Pancreas (tissue), 10 donors: ENCODE data around the gene OCEL1. TPM values are rescaled to one million over a fixed set of nuclear protein-coding genes. Genes with fewer than 3 reads are reported as not detected.

Experiments
- ATAC-seq, 4 donors: fragments of 200-7000 bp; cut with Tn5 transposase; one replicate each; pipeline versions ENCODE4 v1.8.0 to v1.9.1; 2020; ENCODE audit warnings: mild to moderate bottlenecking in 4 of 4, moderate library complexity in 4 of 4
- DNase-seq, 6 donors: peaks; one replicate each; pipeline ENCODE4 v3.0.0-alpha.2; 2020
- FAIRE-seq: peaks from 2 replicates; lab custom pipeline; 2012; peaks lifted over from hg19 to GRCh38; lab: Jason Lieb, UNC
- H3K27ac ChIP-seq, 4 donors: fragments of 200-600 bp; sonication (generic); 1 replicate in 3 of 4; 2 replicates in 1 of 4; pipeline versions ENCODE4 v1.5.0 to v1.8.0; 2020
- H3K27me3 ChIP-seq, 4 donors: fragments of 200-600 bp; one replicate each; pipeline ENCODE4 v1.8.0; 2021
- H3K36me3 ChIP-seq, 3 donors: fragments of 200-600 bp; sonication (generic) in 1 of 3; one replicate each; pipeline versions ENCODE4 v1.5.0 to v1.8.0; 2020 to 2021
- H3K4me1 ChIP-seq, 3 donors: fragments of 200-600 bp; one replicate each; pipeline ENCODE4 v1.8.0; 2021
- H3K4me3 ChIP-seq, 4 donors: fragments of 200-600 bp; sonication (generic) in 2 of 4; one replicate each; pipeline versions ENCODE4 v1.5.0 to v1.8.0; 2020 to 2021
- H3K9me3 ChIP-seq, 4 donors: fragments of 200-600 bp; one replicate each; pipeline ENCODE4 v1.8.0; 2021
- CTCF ChIP-seq, 4 donors: fragments of 200-600 bp; sonication (generic) in 3 of 4; IDR thresholded peaks; one replicate each; pipeline versions ENCODE4 v1.5.0 to v1.8.0; 2021; ENCODE audit warnings: antibody characterized with exemption in 4 of 4
- WGBS, 2 donors: extraction: QIAGEN DNeasy Blood & Tissue Kit; methylation state at CpG; one replicate each; pipeline ENCODE4 v1.1.7; 2013; 5-methylcytosine and 5-hydroxymethylcytosine counted together
- intact Hi-C, 3 donors: fragments of 100-400 bp; cut with DNase I; formaldehyde crosslinking; loops; one replicate each; pipeline versions ENCODE4 v1.11.1 to v1.14.2; 2022
- polyA plus RNA-seq, 2 donors: library from polyadenylated mRNA; stranded (reverse); fragments of 200-250 nt; gene quantifications; one replicate each; pipeline ENCODE4 v1.2.3, GENCODE V29; 2013
- total RNA-seq, 6 donors: library from RNA; stranded (reverse); fragmentation: NEBNext Ultra II Directional in 4 of 6; extraction: Animal tissue kit (Norgen Biotek cat#: 25700) in 4 of 6; gene quantifications; one replicate each; pipeline versions ENCODE4 v1.2.1 to v1.2.4, GENCODE V29; 2021 to 2023
- donor health status: healthy with polysubstance abuse.
- donor health status: DM: no; HTN: no; CAD: no; lungs with moderate emphysema.
- donor health status: DM: no; HTN: no; CAD: no.
- donor health status: control.
- donor health status: control.
- donor health status: Bipolar disorder and iron deficiency.
- donor health status: DM: yes; HTN: yes; CAD: no.
- donor health status: DM: no; HTN: no; CAD: no.
- donor health status: DM: no; HTN: no; CAD: no.
- donor health status: DM: yes; HTN: yes; CAD: no.

OCEL1 gene
- total and polyA plus RNA-seq, 8 donors = 13.4 to 28.4 (median 18.1) TPM

GRCh38 chr19:17242431-17243208, 16.6 kb downstream of the OCEL1 start:
- ATAC-seq (no peak), DNase-seq (no peak), FAIRE-seq (no peak)
- Histone ChIP-seq H3K4me1 (peaks cover 20 to 25% (median 21%) of the 10 kb centered on the region in 3 donors), H3K4me3 (peak overlapping the region in 1 of 4 donors; percentile 83), H3K27ac (peak overlapping the region in 1 of 4 donors; percentile 83), H3K36me3 (peaks cover 0 to 8% (median 0%) of the 10 kb centered on the region in 3 donors), H3K9me3 (no peaks in the 10 kb centered on the region), H3K27me3 (no peaks in the 10 kb centered on the region)
- intact Hi-C loops = no loop called here
- TF ChIP-seq CTCF (IDR thresholded peaks at IDR 0.05) = no peak
- WGBS, 2 donors = 44 to 68% methylated on average over 7 to 8 of the region's 8 CpGs

- Histone ChIP-seq H3K4me1 (peaks cover 27 to 32% (median 27%) of the 10 kb centered on the region in 3 donors), H3K27ac (peak overlapping the region; percentile 53 to 83 (median 76)), H3K4me3 (peak overlapping the region; percentile 74 to 88 (median 82)), H3K36me3 (peaks cover 0 to 3% (median 0%) of the 10 kb centered on the region in 3 donors), H3K9me3 (no peaks in the 10 kb centered on the region), H3K27me3 (no peaks in the 10 kb centered on the region)
- DNase-seq (peak in 4 of 6 donors; percentile 45 to 81 (median 55)), FAIRE-seq (no peak), ATAC-seq (peak in 1 of 4 donors; percentile 4)
- 16 to 20% methylated on average over 8 of the region's 8 CpGs for WGBS, 2 donors
- no peak for TF ChIP-seq CTCF (IDR thresholded peaks at IDR 0.05)
- intact Hi-C loops = no loop called here
These were observed 17.3 kb downstream of the OCEL1 start for GRCh38 chr19:17243211-17243829.

- peak; percentile 61 to 86 (median 70) for DNase-seq
- no peaks in the 10 kb centered on the region for H3K9me3 ChIP-seq
- FAIRE-seq = no peak
- WGBS, 2 donors = 1 to 5% methylated on average over 52 of the region's 52 CpGs
- H3K36me3 ChIP-seq = no peaks in the 10 kb centered on the region
- H3K4me3 ChIP-seq = peak overlapping the region; percentile 74 to 88 (median 82)
- no peak for TF ChIP-seq CTCF (IDR thresholded peaks at IDR 0.05)
- ATAC-seq = peak; percentile 26 to 35 (median 34)
- H3K27ac ChIP-seq = peak overlapping the region; percentile 53 to 83 (median 76)
- H3K4me1 ChIP-seq = peaks cover 27 to 37% (median 34%) of the 10 kb centered on the region in 3 donors
- intact Hi-C loops = no loop called here
- H3K27me3 ChIP-seq = no peaks in the 10 kb centered on the region
These were observed 18.0 kb downstream of the OCEL1 start for GRCh38 chr19:17243830-17244617.

GRCh38 chr19:17244618-17245534, 18.9 kb downstream of the OCEL1 start:
- FAIRE-seq (no peak), DNase-seq (peak; percentile 51 to 88 (median 76)), ATAC-seq (no peak)
- Histone ChIP-seq H3K27ac (peak overlapping the region; percentile 53 to 83 (median 76)), H3K4me3 (peak overlapping the region; percentile 74 to 88 (median 82)), H3K4me1 (peaks cover 26 to 39% (median 36%) of the 10 kb centered on the region in 3 donors), H3K27me3 (no peaks in the 10 kb centered on the region), H3K9me3 (no peaks in the 10 kb centered on the region), H3K36me3 (no peaks in the 10 kb centered on the region)
- no peak for TF ChIP-seq CTCF (IDR thresholded peaks at IDR 0.05)
- intact Hi-C loops = no loop called here
- WGBS, 2 donors = 0 to 1% methylated on average over 40 to 100 of the region's 100 CpGs
